LHCN-M2 (cell line): ENCODE results near the gene PPP1R26. TPM values are rescaled to one million over a fixed set of nuclear protein-coding genes. Genes with fewer than 3 reads are reported as not detected.

Experiments
- DNase-seq: peaks from one replicate; pipeline ENCODE4 v3.0.0-alpha.2; 2012; ENCODE audit warnings: low read depth
- total RNA-seq: library from RNA; depleted of rRNA; stranded (reverse); fragments of >200 nt; gene quantifications from 2 replicates; pipeline ENCODE4 v1.2.3, GENCODE V29; 2014

PPP1R26 gene
- total RNA-seq, 1 experiment from 2014 or later = 9.2 TPM

DNA sequence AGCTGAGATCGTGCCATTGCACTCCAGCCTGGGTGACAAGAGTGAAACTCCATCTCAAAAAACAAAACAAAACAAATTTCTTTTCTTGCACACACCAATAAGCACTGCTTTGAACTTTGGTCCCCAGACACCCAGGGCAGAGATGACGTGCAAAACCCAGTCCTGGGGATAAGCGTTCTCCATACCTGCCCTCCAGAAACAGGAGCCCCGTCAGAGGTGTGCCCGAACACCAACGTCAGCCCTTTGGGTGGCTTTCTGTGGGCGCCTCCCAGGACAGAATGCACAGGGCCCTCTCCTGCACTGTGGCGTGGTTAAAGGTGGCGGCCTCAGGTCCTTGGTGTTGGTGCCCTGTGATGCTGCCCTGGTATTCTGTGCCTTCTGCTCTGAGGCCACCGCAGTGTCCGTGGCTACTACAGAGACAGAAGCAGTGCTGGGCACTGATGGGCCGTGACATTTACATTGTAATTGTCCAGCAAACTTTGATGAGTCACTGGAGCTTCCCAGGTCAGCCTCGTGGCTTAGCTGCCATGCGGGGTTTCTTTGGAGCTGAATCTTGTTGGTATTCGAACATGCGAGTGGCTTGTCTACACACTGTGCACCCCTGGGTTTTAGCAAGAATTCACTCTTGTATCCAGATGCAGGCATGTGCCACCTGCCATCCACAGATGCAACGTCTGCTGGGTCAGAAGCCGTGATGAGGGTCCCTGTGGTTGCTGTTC lies 9.8 kb downstream of the PPP1R26 start:
- DNase-seq = no peak

DNA sequence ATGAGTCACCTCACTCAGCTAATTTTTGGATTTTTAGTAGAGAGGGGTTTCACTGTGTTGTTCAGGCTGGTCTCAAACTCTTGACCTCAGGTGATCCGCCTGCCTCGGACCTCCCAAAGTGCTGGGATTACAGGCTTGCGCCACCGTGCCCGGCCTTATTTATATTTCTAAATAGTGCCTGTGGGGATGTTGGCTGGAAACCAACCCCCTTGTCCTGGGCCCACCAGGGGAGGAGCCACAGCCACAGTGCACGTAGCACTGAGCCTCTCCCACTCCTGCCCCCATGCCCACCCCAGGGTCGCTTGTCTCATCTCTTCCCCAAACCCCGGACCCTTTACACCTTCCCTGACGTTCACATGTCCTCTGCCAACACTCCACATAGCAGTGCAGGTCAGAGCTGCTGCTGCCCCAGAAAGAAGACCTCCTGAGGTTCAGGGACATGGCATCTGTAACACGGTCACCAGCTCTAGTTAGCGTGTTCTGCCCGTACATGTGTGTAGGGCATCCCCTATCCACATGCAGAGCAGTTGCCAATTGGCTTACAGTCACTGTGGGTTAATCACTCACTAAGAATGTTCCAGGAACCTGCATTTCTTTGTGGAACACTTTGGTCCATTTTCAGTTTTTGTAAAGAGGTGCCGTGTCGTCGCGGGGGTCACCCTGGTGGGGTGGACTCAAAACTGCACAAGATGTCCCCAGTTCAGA lies 10.7 kb downstream of the PPP1R26 start:
- DNase-seq = no peak

DNA sequence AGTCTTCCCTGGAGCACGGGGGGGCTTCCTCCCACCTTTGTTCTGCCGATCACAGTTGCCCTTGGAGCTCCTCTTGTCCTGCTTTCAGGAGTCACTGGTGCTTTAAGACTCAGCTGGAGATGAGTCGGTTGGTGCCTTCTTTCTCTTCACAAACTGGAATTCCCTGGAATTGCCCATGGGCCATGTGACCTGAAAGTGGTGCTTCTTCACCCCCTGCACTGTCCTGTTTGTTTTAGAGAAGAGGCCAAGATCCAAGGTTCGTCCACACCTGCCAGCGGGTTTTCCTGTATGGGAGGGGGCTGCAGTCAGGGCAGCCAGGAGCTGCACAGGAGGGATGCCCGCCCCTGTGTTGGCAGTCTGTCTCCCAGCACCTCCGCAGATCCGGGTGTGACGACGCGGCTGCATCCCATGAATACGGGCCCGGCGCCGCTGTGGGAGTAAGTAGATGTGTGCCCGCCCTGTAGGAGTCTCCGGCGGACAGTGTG lies 11.4 kb downstream of the PPP1R26 start:
- DNase-seq = no peak

DNA sequence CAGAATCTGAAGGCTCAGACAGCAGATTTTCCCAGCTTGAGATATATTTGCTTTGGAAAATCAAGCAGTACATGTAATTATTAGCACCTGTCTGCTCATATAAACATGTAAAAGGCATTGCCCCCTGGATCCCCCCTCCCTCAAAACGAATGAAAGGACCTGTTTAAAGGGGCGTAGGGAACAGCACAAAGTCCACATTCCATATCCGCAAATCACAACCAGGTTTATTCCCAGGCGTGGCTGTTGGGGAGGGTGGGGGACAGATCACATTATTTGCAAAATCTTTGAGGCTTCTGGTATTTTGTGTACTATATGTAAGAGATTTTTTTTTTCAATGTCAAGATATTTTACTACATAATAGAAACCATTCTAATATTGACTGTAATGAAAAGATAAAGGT lies 12.2 kb downstream of the PPP1R26 start:
- DNase-seq = no peak

DNA sequence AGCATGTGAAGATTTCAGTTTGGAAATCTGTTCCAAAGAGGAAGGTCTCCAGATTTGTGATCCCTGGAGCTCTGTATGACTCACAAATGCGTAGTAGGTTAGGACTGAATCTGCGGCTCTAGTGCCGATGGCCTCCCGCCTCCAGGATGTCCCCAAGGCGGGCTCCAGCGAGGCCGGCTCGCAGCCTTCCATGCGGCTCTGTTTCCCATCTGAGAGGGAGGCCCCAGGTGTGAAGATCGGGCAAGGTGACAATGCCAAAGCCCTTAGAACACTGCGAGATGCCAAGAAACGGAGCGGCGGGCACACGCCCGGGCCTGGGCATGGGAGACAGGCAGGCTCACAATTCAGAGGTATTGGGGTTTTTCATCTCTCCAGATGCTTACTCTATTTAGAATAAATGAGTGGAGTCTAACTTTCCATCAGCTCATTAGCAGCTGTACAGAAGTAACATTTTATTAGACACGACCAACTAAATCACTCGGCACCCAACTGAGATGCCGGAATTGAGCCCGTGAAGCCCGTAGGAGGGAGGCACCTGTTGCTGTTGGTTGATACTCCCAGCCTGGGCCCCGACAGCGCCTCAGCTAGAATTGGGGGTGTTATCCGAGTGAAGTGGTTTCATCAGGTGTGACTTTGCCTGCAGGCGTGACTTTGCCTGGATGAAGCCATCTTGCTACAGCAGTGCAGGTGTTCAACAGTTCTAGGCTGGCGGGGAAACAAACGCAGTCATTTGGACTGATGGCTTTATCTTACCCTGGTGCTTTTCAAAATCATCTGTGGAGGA lies 13.5 kb downstream of the PPP1R26 start:
- DNase-seq = no peak

DNA sequence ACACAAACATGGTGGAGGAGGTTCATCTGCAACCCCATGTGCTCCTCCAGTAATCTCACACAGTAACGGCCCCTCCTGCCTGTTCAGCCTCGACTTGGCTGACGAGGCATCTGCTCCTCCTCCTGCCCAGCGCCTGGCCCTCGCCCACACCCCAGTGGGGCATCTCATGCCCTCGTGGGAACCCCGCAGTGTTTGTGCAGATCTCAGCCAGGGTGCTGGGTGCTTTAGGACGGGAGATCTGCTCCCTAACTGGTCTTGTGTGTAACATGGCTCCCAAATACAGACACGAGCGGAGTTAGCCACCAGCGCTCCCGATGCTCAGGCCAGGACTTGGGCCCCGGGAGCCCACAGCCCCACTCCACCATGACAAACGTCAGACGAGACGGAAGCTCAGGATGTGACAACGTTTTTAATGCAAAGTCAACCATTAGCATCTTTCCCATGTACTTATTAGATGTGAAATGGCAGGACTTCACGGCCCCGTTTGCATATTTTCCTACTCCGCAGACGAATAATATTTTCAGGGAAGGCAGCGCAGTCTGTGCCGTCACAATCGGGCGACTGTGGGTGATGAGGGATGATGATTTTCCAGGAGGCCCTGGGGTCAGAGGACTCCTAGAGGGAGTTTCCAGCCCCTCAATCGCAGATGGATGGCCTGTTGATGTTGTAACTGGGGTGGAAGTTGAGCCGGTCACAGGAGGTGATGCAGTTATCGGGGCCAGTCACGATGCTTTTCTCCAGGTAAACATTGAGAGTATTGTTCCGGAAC lies 15.4 kb downstream of the PPP1R26 start:
- no peak for DNase-seq

DNA sequence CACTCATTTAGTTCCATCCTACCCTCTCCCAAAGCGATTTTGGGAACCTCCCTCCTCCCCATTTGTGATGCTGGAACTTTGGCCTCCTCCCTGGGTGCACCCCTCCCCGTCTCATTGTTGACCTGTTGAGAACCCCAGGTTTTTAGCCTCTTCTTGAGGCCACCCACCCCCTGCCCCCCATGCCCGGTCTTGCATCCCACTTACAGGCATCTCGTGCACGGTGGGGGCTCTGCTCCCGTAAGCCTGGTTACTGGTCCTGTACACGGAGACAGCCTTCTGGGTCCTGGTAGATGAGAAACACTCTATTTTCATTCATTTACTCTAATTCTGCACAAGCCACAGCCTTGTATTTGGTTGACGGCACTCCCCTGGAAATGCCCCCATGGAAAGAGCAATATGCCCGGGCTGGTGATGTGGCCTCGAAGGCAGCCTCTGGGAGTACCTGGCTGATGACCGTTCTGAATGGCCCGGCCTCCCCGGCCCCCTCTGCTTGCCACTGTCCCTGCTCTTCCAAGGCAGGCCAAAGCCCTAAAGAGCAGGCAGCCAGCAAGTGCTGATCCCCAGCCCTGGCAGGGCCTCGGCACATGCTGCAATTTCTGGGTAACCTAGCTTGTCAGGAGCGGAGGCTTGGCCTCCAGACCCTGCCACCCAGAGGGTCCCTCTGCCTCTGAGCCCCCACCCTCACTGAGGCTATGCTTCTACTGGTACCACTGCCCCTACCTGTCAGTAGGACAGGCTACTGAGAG lies 19.0 kb downstream of the PPP1R26 start:
- DNase-seq = no peak

DNA sequence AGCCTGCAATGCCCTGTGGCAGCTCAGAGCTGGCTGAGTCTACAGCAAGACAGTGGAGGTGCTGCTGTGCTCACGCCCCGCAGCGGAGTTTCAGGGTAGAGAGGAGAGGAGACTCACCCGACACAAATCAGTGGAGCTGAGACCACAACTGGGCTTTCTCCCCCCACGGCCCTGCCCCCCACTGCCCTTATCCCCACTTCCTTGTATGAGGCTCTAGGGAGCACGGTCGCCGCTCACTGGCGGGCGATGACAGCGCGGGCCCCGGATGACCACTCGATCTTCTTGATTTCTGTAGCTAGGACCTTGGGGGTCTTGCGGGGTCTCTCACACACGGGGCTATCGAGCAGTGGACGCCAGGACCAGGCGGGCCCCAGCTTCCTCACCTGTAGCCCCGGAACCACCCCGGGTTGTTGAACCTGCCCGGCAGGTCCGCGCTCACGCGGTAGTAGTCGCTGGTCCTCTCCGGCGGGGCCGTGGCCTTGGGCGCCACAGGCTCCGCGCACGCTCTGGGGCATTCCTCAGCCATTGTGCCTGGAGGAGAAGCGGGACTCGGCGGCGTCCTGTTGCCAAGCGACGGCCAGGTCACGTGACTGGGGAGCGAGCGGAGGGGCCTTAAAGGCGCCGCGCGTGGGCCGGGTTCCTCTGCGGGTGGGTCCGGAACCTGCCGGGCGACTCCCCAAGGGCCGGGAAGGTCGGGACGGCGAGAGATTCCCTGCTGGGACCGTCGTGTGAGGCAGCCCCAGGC lies 19.9 kb downstream of the PPP1R26 start:
- DNase-seq = peak; percentile 80

DNA sequence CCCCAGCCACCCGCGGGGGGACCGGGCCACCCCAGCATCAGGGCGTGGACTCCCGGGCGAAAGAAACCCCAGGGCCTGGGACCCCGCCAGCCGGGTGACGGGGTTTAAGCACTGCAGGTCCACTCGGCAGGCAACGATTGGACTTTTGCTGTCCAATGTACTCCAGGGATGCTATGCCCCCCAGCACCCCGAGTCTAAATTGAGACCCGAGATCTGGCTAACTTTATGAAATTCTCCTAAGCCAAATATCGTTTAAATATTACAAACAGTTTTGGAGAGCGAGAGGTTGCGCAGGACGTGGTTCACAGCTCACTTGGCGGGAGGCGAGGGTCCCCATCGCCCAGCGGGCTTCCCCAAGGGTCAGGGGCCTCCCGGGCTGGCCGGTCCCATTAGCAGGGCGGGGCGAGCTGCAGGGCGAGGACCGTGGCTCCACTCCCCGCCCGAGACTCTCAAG lies 20.5 kb downstream of the PPP1R26 start:
- DNase-seq = no peak

DNA sequence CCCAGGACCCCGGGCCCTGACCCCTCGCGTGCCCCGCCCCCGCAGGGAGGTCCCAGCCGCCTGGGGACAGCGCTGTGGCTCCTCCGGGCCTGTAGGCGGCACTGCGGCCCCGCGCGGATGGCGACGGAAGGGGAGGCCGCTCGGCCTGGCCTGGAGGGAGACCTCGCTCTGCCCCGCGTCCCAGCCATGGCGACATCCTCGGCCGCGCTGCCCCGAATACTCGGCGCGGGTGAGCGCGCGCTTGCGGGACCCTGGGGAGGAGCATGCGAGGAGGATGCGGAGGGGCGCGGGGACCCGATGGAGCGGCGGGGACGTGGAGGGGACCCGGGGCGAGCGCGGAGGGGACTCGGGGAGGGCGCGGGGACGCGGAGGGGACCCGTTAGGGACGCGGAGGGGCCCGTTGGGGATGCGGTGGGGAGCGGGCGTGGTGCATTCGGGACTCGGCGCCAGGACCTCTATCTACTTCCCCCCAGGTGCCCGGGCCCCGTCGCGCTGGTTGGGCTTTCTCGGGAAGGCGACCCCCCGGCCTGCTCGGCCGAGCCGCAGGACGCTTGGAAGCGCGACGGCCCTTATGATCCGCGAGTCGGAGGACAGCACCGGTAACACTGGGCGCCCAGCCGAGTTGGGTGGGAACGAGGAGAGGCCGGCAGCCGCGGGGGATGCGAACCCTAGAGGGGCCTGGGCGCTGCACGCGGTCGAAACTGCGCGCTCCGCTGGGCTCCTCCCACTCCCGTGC lies 21.1 kb downstream of the PPP1R26 start, which contains the start of gene MRPS2:
Gene MRPS2 (plus strand): TSS at position 158 of the 736 bp plus-strand sequence. CDS start 29 bp downstream, at position 187.
- peak; percentile 80 for DNase-seq

DNA sequence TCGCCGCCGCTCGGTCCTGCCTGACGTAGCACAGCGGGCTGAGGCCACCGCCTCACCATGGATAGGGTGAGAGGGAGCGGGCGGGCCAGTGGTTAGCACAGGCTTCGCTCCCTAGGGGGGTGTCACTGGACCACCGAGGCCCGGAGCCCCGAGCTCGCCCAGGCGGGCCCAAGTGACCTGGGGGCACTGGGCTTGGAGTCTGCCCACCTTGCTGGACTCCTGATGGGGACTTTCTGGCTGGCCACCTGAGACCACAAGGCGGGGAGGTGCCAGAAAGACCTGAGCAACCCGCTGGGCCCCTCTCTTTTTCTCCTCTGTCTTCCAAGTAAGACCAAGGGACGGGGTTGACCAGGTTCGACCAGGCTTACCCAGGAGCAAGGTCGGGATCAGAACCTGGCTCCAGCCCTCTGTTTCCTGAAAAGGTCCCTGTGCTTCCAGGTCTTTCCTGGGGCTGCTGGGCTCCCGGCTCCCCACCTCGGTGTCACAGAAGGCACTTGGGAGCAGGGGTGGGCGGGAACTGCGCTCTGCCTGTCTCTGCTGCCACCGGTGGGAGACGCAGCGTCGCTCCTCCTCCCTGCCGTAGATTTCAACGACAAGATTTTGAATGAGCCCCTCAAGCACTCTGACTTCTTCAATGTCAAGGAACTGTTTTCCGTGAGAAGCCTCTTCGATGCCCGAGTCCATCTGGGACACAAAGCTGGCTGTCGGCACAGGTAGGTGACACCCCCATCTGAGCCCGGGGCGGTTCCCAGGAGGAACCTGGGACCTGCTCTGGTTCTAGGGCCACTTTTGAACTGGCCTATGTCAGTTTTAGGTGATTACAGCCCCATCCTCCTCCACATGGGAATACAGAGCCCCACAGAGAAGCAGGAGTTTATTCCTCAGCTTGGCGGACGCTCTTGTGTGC lies 21.9 kb downstream of the PPP1R26 start:
- no peak for DNase-seq

DNA sequence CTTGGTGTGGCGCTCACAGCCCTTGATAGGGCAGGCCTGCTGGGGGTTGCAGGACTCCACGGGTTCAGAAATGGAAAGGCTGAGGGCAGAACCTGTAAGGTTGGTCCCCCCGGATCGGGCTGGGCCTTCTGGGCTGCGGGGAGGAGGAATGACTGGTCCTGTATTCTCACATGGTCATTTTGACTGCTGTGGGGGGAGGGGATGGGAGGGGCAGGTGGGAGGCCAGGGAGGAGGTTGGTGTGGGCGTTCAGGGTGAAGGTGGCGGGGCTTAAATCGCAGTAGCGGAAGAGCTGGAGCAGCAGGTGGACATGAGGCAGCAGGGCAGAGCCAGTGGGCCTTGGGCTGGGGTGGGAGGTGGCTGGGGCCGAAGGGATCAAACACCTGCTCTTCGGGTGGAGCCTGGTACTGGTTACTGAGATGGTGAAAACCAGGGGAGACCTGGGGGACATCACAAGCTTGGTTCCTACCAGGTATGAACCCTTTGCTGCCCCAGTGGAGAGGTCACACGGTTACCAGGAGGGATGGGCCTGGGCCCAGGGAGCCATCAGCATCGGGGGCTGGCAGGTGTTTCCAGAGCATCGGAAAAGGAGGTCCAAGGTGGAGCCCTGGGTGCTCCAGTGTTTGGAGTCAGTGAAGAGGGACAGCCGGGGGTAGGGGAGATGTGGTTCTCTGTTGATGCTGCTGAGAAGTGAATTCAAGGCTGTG lies 22.7 kb downstream of the PPP1R26 start:
- DNase-seq = no peak

DNA sequence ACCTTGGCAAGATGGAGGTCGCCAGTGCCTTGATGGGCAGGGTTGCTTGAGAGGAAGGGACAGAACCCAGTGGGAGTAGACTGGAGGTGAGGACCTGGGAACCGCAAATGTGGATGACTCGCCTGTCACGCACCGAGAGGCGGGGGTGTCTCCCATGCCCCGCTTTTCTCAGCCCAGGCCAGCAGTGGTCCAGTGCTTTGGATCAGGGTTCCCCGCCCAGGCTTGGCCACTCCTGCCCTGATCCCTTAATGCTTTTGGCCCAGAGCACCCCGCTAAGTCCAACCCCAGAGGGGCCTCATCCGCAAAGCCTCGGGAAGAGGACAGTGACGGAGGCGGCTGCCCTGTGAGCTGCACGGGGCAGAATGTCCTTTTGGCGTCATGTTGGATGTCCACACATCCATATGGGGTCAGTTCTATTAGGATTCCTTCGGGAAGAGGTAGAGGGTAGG lies 23.3 kb downstream of the PPP1R26 start:
- DNase-seq = no peak

DNA sequence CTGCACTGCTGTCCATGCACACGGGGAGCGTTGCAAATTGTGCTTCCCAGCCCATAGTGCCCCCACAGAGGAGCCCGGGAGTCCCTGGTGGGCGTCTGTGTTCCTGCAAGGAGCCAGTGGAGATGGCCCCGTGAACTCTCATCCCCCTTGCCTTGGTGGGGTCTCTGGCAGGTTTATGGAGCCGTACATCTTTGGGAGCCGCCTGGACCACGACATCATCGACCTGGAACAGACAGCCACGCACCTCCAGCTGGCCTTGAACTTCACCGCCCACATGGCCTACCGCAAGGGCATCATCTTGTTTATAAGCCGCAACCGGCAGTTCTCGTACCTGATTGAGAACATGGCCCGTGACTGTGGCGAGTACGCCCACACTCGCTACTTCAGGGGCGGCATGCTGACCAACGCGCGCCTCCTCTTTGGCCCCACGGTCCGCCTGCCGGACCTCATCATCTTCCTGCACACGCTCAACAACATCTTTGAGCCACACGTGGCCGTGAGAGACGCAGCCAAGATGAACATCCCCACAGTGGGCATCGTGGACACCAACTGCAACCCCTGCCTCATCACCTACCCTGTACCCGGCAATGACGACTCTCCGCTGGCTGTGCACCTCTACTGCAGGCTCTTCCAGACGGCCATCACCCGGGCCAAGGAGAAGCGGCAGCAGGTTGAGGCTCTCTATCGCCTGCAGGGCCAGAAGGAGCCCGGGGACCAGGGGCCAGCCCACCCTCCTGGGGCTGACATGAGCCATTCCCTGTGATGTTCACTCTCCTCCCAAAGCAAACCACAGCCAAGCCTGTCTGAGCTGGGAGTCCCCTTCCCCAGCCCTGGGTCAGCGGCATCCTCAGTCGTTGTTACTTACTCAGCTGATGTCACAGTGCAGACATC lies 24.0 kb downstream of the PPP1R26 start:
- DNase-seq = no peak

DNA sequence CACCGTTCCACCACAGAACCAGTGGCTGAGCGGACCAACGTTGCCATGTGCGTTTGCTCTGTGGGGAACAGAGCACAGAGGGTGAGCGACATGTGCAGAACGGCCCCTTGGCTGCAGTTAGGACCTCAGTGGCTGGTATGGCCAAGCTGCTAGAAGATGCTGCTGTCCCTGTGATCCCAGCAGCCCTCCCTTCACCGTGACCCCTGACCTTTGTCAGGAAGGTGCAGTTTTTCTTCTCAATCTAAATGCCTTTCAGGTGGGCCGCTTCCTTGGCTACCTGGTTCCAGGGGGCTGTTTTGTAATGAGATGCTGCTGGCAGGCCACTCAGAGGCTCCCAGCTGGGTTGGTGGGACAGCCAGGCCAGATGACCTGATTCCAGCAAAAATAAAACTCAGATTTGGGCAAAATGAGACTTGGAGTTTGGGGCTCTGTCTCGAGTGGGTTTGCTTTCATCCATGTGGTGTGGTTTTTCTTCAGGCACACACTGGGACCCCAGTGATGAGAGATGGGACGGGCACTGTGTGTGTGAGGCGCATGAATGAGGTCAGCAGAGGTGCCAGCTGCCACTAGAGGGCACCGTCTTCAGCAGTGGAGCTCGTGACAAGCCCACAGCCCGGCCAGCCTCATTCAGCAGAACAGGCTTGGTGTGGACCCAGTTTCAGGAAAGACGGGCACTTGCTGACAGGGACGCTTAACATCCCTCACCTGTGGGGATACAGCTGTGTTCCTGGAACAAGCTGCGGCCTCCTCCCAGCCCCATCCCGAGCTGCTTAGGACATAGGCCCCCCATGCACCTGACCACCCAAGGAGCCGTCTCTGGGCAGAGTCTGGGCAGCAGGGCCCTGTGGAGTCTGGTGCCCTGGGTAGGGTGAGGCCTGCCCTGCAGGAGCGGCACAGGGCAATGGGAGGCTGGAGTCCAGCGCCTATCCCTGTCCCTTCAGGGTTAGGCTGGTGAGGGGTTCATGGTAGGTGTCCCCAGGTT lies 25.0 kb downstream of the PPP1R26 start:
- DNase-seq = peak; percentile 52
